Hepatocyte (in vitro differentiated cells): ENCODE measurements around the gene SMYD5. TPM values are rescaled to one million over a fixed set of nuclear protein-coding genes. Genes with fewer than 3 reads are reported as not detected.

Experiments
- DNase-seq: peaks from one replicate; pipeline ENCODE4 v3.0.0-alpha.2; 2016; ENCODE audit warnings: low spot score
- H2AFZ ChIP-seq: fragments of 200-600 bp; sonication (generic); 2 replicates; pipeline ENCODE4 v1.6.0; 2016; ENCODE audit warnings: antibody characterized with exemption, mild to moderate bottlenecking
- H3K27ac ChIP-seq: fragments of 200-600 bp; sonication (generic); 2 replicates; pipeline ENCODE4 v1.5.1; 2016; ENCODE audit warnings: mild to moderate bottlenecking
- H3K27me3 ChIP-seq: fragments of 200-600 bp; sonication (generic); 2 replicates; pipeline ENCODE4 v1.6.1; 2016
- H3K36me3 ChIP-seq: fragments of 200-600 bp; sonication (generic); replicated peaks from 2 replicates; pipeline ENCODE4 v1.5.1; 2016; ENCODE audit warnings: low read depth; ENCODE audit not compliant: insufficient read depth
- H3K4me1 ChIP-seq: fragments of 200-600 bp; sonication (generic); 2 replicates; pipeline ENCODE4 v1.5.1; 2016; ENCODE audit warnings: mild to moderate bottlenecking, moderate library complexity; ENCODE audit not compliant: insufficient read depth
- H3K4me2 ChIP-seq: fragments of 200-600 bp; sonication (generic); 2 replicates; pipeline ENCODE4 v1.6.0; 2016
- H3K4me3 ChIP-seq: fragments of 200-600 bp; sonication (generic); 2 replicates; pipeline ENCODE4 v1.5.1; 2016; ENCODE audit warnings: mild to moderate bottlenecking
- H3K79me2 ChIP-seq: fragments of 200-600 bp; sonication (generic); 2 replicates; pipeline ENCODE4 v1.6.0; 2017; ENCODE audit warnings: mild to moderate bottlenecking
- H3K9me2 ChIP-seq: fragments of 200-600 bp; sonication (generic); replicated peaks from 2 replicates; pipeline ENCODE4 v1.6.0; 2017; ENCODE audit warnings: mild to moderate bottlenecking; ENCODE audit not compliant: insufficient read depth
- H3K9me3 ChIP-seq: fragments of 200-600 bp; sonication (generic); 2 replicates; pipeline ENCODE4 v1.5.1; 2016; ENCODE audit warnings: low read depth, mild to moderate bottlenecking
- H4K20me1 ChIP-seq: fragments of 200-600 bp; sonication (generic); 2 replicates; pipeline ENCODE4 v1.6.0; 2016; ENCODE audit warnings: mild to moderate bottlenecking; ENCODE audit not compliant: insufficient read depth, poor library complexity, severe bottlenecking
- CTCF ChIP-seq: fragments of 200-600 bp; sonication (generic); IDR thresholded peaks from 2 replicates; pipeline ENCODE4 v1.5.1; 2016; ENCODE audit warnings: antibody characterized with exemption, mild to moderate bottlenecking; ENCODE audit not compliant: poor library complexity
- EZH2 ChIP-seq: fragments of 200-600 bp; sonication (generic); IDR thresholded peaks from 2 replicates; pipeline ENCODE4 v1.6.1; 2016; ENCODE audit warnings: antibody characterized with exemption, mild to moderate bottlenecking, borderline replicate concordance
- EZH2phosphoT487 ChIP-seq: fragments of 200-600 bp; sonication (generic); IDR thresholded peaks from one replicate; pipeline ENCODE4 v1.6.1; 2018; ENCODE audit warnings: antibody characterized with exemption, mild to moderate bottlenecking, low read depth, moderate library complexity; ENCODE audit not compliant: unreplicated experiment, severe bottlenecking
- WGBS: methylation state at CpG from one replicate; pipeline ENCODE4 v1.1.6; 2016; ENCODE audit warnings: low lambda C conversion rate; ENCODE audit errors: missing lambda C conversion rate; 5-methylcytosine and 5-hydroxymethylcytosine counted together
- polyA plus RNA-seq: library from polyadenylated mRNA; unstranded; fragments of >200 nt; fragmentation: Nextera tagmentation; extraction: Ambion mirVana; gene quantifications from 2 replicates; pipeline ENCODE4 v1.2.1, GENCODE V29; 2016
- total RNA-seq: library from RNA; depleted of rRNA; stranded (reverse); fragments of >200 nt; gene quantifications from 2 replicates; pipeline ENCODE4 v1.2.3, GENCODE V29; 2014

Gene SMYD5
- total and polyA plus RNA-seq, 2 experiments from 2014 or later: 10.0 to 28.3 TPM

- Histone ChIP-seq H3K9me3 (no peaks in the 10 kb centered on the region), H3K4me3 (no peak overlapping the region), H3K27me3 (peaks cover 62% of the 10 kb centered on the region), H3K4me1 (peaks cover 15% of the 10 kb centered on the region), H3K9me2 (no peaks in the 10 kb centered on the region), H3K36me3 (no peaks in the 10 kb centered on the region), H2AFZ (peak overlapping the region; percentile 71), H3K4me2 (peak overlapping the region; percentile 91), H3K27ac (no peak overlapping the region), H4K20me1 (no peaks in the 10 kb centered on the region), H3K79me2 (no peaks in the 10 kb centered on the region)
- peak; percentile 38 for DNase-seq
- TF ChIP-seq EZH2 (peak; percentile 51), EZH2phosphoT487 (no peak)
- 5% methylated on average over 35 of the region's 44 CpGs for WGBS
Observed at GRCh38 chr2:73203055-73203681, 10.9 kb upstream of the SMYD5 start.

- no peak overlapping the region for H3K27ac ChIP-seq
- no peaks in the 10 kb centered on the region for H3K79me2 ChIP-seq
- no peak for DNase-seq
- no peaks in the 10 kb centered on the region for H3K9me3 ChIP-seq
- TF ChIP-seq CTCF: no peak
- no peak for TF ChIP-seq EZH2phosphoT487
- TF ChIP-seq EZH2: no peak
- H3K4me1 ChIP-seq: peaks cover 15% of the 10 kb centered on the region
- H3K4me3 ChIP-seq: no peak overlapping the region
- peaks cover 48% of the 10 kb centered on the region for H3K27me3 ChIP-seq
- H4K20me1 ChIP-seq: no peaks in the 10 kb centered on the region
- no peaks in the 10 kb centered on the region for H3K36me3 ChIP-seq
- no peaks in the 10 kb centered on the region for H3K9me2 ChIP-seq
- H2AFZ ChIP-seq: no peak overlapping the region
- WGBS: 82% methylated on average over 6 of the region's 6 CpGs
- no peak overlapping the region for H3K4me2 ChIP-seq
Observed at GRCh38 chr2:73205611-73206010, 8.4 kb upstream of the SMYD5 start.

- WGBS: 78% methylated on average over 3 of the region's 3 CpGs
- DNase-seq: no peak
- no peak overlapping the region for H3K4me2 ChIP-seq
- no peaks in the 10 kb centered on the region for H3K36me3 ChIP-seq
- H3K79me2 ChIP-seq: no peaks in the 10 kb centered on the region
- H3K9me2 ChIP-seq: no peaks in the 10 kb centered on the region
- TF ChIP-seq EZH2phosphoT487 (no peak), EZH2 (no peak)
- H3K27me3 ChIP-seq: peaks cover 22% of the 10 kb centered on the region
- no peaks in the 10 kb centered on the region for H4K20me1 ChIP-seq
- peaks cover 4% of the 10 kb centered on the region for H3K4me1 ChIP-seq
- H2AFZ ChIP-seq: no peak overlapping the region
- no peak overlapping the region for H3K4me3 ChIP-seq
- no peak overlapping the region for H3K27ac ChIP-seq
- H3K9me3 ChIP-seq: no peaks in the 10 kb centered on the region
Observed at GRCh38 chr2:73208258-73208657, 5.8 kb upstream of the SMYD5 start.

- Histone ChIP-seq H2AFZ (no peak overlapping the region), H3K4me3 (no peak overlapping the region), H3K36me3 (no peaks in the 10 kb centered on the region), H3K27ac (no peak overlapping the region), H4K20me1 (no peaks in the 10 kb centered on the region), H3K9me3 (no peaks in the 10 kb centered on the region), H3K4me1 (peaks cover 9% of the 10 kb centered on the region), H3K4me2 (no peak overlapping the region), H3K79me2 (peaks cover 4% of the 10 kb centered on the region), H3K9me2 (no peaks in the 10 kb centered on the region), H3K27me3 (peaks cover 8% of the 10 kb centered on the region)
- DNase-seq: no peak
- TF ChIP-seq EZH2phosphoT487: no peak
- no peak for TF ChIP-seq EZH2
- TF ChIP-seq CTCF: no peak
- 58% methylated on average over 4 of the region's 4 CpGs for WGBS
Observed at GRCh38 chr2:73210019-73210418, 4.0 kb upstream of the SMYD5 start.
